Osteoblast (primary cell): Measurements from ENCODE around the gene LIM2. TPM values are rescaled to one million over a fixed set of nuclear protein-coding genes. Genes with fewer than 3 reads are reported as not detected.
A peak's percentile ranks its signal among the peaks of the same experiment; 100 is the strongest.

Source experiments
- DNase-seq: peaks from one replicate; pipeline ENCODE4 v3.0.0; 2011; ENCODE audit warnings: low spot score, mixed read lengths; ENCODE audit not compliant: insufficient read length; ENCODE audit errors: missing footprints
- H2AFZ ChIP-seq: 2 replicates; pipeline ENCODE4 v1.6.0; 2011; ENCODE audit warnings: mild to moderate bottlenecking, low read length
- H3K27ac ChIP-seq: 2 replicates; pipeline ENCODE4 v1.5.1; 2011; ENCODE audit warnings: mild to moderate bottlenecking, low read depth, low read length, moderate library complexity
- H3K27me3 ChIP-seq: 2 replicates; pipeline ENCODE4 v1.6.0; 2012; ENCODE audit warnings: mild to moderate bottlenecking, control low read depth, inconsistent platforms, low read length, moderate library complexity; ENCODE audit not compliant: insufficient read depth
- H3K36me3 ChIP-seq: 2 replicates; pipeline ENCODE4 v1.5.1; 2011; ENCODE audit warnings: mild to moderate bottlenecking, low read length, control low read depth, moderate library complexity; ENCODE audit not compliant: insufficient read depth
- H3K4me1 ChIP-seq: 2 replicates; pipeline ENCODE4 v1.5.1; 2011; ENCODE audit warnings: mild to moderate bottlenecking, low read length, control low read depth, moderate library complexity; ENCODE audit not compliant: insufficient read depth
- H3K4me2 ChIP-seq: 2 replicates; pipeline ENCODE4 v1.6.0; 2011; ENCODE audit warnings: mild to moderate bottlenecking, low read length; ENCODE audit not compliant: insufficient read depth
- H3K4me3 ChIP-seq: fragments of 200-600 bp; sonication (generic); 3 replicates; pipeline ENCODE4 v1.5.1; 2012; ENCODE audit warnings: mild to moderate bottlenecking, low read length, inconsistent platforms; ENCODE audit not compliant: insufficient read depth
- H3K79me2 ChIP-seq: 2 replicates; pipeline ENCODE4 v1.6.0; 2012; ENCODE audit warnings: mild to moderate bottlenecking, low read length, control low read depth, inconsistent platforms; ENCODE audit not compliant: insufficient read depth
- H3K9me3 ChIP-seq: 2 replicates; pipeline ENCODE4 v1.5.1; 2011; ENCODE audit warnings: low read depth, low read length, control low read depth
- H4K20me1 ChIP-seq: 2 replicates; pipeline ENCODE4 v1.6.0; 2012; ENCODE audit warnings: mild to moderate bottlenecking, low read length, control low read depth; ENCODE audit not compliant: insufficient read depth
- CTCF ChIP-seq: IDR thresholded peaks from 2 replicates; pipeline ENCODE4 v1.5.1; 2011; ENCODE audit warnings: mild to moderate bottlenecking, low read depth, low read length, moderate library complexity; ENCODE audit errors: extremely low read depth
- total RNA-seq: library from RNA; depleted of rRNA; stranded (reverse); fragments of >200 nt; gene quantifications from 2 replicates; pipeline ENCODE4 v1.2.3, GENCODE V29; 2012

The LIM2 gene
- total RNA-seq, 1 donor = not detected

- peak; percentile 99 for DNase-seq
These were observed 6.5 kb upstream of the LIM2 start for GRCh38 chr19:51394050-51394836.

GRCh38 chr19:51392701-51393100 lies 4.9 kb upstream of the LIM2 start:
- H3K4me2 ChIP-seq = no peak overlapping the region
- H2AFZ ChIP-seq = no peak overlapping the region
- H3K4me1 ChIP-seq = peaks cover 7% of the 10 kb centered on the region
- H3K79me2 ChIP-seq = no peaks in the 10 kb centered on the region
- H3K27me3 ChIP-seq = no peaks in the 10 kb centered on the region
- no peak overlapping the region for H3K27ac ChIP-seq
- H3K4me3 ChIP-seq = no peak overlapping the region
- H3K9me3 ChIP-seq = no peaks in the 10 kb centered on the region
- DNase-seq = no peak
- H4K20me1 ChIP-seq = no peaks in the 10 kb centered on the region
- no peaks in the 10 kb centered on the region for H3K36me3 ChIP-seq
- TF ChIP-seq CTCF = no peak

More at GRCh38 chr19:51394050-51394836, 6.5 kb upstream of the LIM2 start:
- peaks cover 7% of the 10 kb centered on the region for H3K4me1 ChIP-seq
- H2AFZ ChIP-seq = peak overlapping the region; percentile 99
- no peaks in the 10 kb centered on the region for H3K36me3 ChIP-seq
- H3K27ac ChIP-seq = peak overlapping the region; percentile 81
- H3K9me3 ChIP-seq = no peaks in the 10 kb centered on the region
- H4K20me1 ChIP-seq = no peaks in the 10 kb centered on the region
- H3K4me2 ChIP-seq = peak overlapping the region; percentile 86
- H3K4me3 ChIP-seq = peak overlapping the region; percentile 68
- no peaks in the 10 kb centered on the region for H3K27me3 ChIP-seq
- no peaks in the 10 kb centered on the region for H3K79me2 ChIP-seq
- TF ChIP-seq CTCF = peak; percentile 11

- no peak overlapping the region for H3K27ac ChIP-seq
- H4K20me1 ChIP-seq = no peaks in the 10 kb centered on the region
- H2AFZ ChIP-seq = peak overlapping the region; percentile 42
- peaks cover 7% of the 10 kb centered on the region for H3K4me1 ChIP-seq
- H3K27me3 ChIP-seq = no peaks in the 10 kb centered on the region
- no peaks in the 10 kb centered on the region for H3K9me3 ChIP-seq
- no peak overlapping the region for H3K4me2 ChIP-seq
- TF ChIP-seq CTCF = no peak
- H3K79me2 ChIP-seq = no peaks in the 10 kb centered on the region
- H3K4me3 ChIP-seq = no peak overlapping the region
- no peak for DNase-seq
- H3K36me3 ChIP-seq = no peaks in the 10 kb centered on the region
These were observed 3.4 kb upstream of the LIM2 start for GRCh38 chr19:51391073-51391611.

- Histone ChIP-seq H3K4me3 (no peak overlapping the region), H3K9me3 (no peaks in the 10 kb centered on the region), H3K27me3 (no peaks in the 10 kb centered on the region), H3K79me2 (no peaks in the 10 kb centered on the region), H3K4me2 (no peak overlapping the region), H3K36me3 (no peaks in the 10 kb centered on the region), H3K4me1 (no peaks in the 10 kb centered on the region), H4K20me1 (no peaks in the 10 kb centered on the region), H2AFZ (no peak overlapping the region), H3K27ac (no peak overlapping the region)
- no peak for DNase-seq
- no peak for TF ChIP-seq CTCF
These were observed 1.4 kb upstream of the LIM2 start for GRCh38 chr19:51389143-51389542.
